Trophoblast cell (in vitro differentiated cells and primary cell): ENCODE data around the gene OPN3.

ENCODE experiments used
- DNase-seq, 2 donors: peaks; one replicate each; pipeline ENCODE4 v3.0.0-alpha.2; 2016
- H2AFZ ChIP-seq: 2 replicates; pipeline ENCODE4 v1.6.1; 2013; ENCODE audit warnings: low read length, moderate library complexity, mild to moderate bottlenecking; ENCODE audit not compliant: insufficient read depth, poor library complexity
- H2AK5ac ChIP-seq: 2 replicates; pipeline ENCODE4 v1.6.1; 2013; ENCODE audit warnings: mild to moderate bottlenecking, low read length
- H2BK120ac ChIP-seq: 2 replicates; pipeline ENCODE4 v1.6.1; 2013; ENCODE audit warnings: low read length, mild to moderate bottlenecking, moderate library complexity; ENCODE audit not compliant: insufficient read depth, poor library complexity
- H2BK12ac ChIP-seq: 2 replicates; pipeline ENCODE4 v1.6.1; 2013; ENCODE audit warnings: mild to moderate bottlenecking, low read length, moderate library complexity
- H2BK5ac ChIP-seq: 2 replicates; pipeline ENCODE4 v1.6.1; 2013; ENCODE audit warnings: low read length, low read depth, moderate library complexity, mild to moderate bottlenecking; ENCODE audit not compliant: poor library complexity
- H3K14ac ChIP-seq: 2 replicates; pipeline ENCODE4 v1.6.1; 2013; ENCODE audit warnings: mild to moderate bottlenecking, low read length
- H3K18ac ChIP-seq: 2 replicates; pipeline ENCODE4 v1.6.1; 2013; ENCODE audit warnings: mild to moderate bottlenecking, low read length
- H3K23ac ChIP-seq: 2 replicates; pipeline ENCODE4 v1.6.1; 2013; ENCODE audit warnings: low read length
- H3K27ac ChIP-seq: 2 replicates; pipeline ENCODE4 v1.5.1; 2013; ENCODE audit warnings: low read depth, mild to moderate bottlenecking, inconsistent platforms, low read length, moderate library complexity
- H3K27me3 ChIP-seq: 2 replicates; pipeline ENCODE4 v1.6.1; 2013; ENCODE audit warnings: inconsistent platforms, mild to moderate bottlenecking, low read length, moderate library complexity; ENCODE audit not compliant: insufficient read depth
- H3K36me3 ChIP-seq, 2 experiments: 1 replicate in 1 of 2; 2 replicates in 1 of 2; pipeline ENCODE4 v1.6.1; 2013; ENCODE audit warnings: low read length in 2 of 2, mild to moderate bottlenecking in 2 of 2, moderate library complexity in 1 of 2; ENCODE audit not compliant: insufficient read depth in 2 of 2, control insufficient read depth in 1 of 2
- H3K4ac ChIP-seq: 2 replicates; pipeline ENCODE4 v1.6.1; 2013; ENCODE audit warnings: low read depth, mild to moderate bottlenecking, low read length, moderate library complexity
- H3K4me1 ChIP-seq, 2 experiments: 1 replicate in 1 of 2; 2 replicates in 1 of 2; pipeline ENCODE4 v1.6.1; 2013; ENCODE audit warnings: low read length in 2 of 2, mild to moderate bottlenecking in 2 of 2, moderate library complexity in 1 of 2; ENCODE audit not compliant: insufficient read depth in 2 of 2, control insufficient read depth in 1 of 2
- H3K4me2 ChIP-seq: 2 replicates; pipeline ENCODE4 v1.6.1; 2013; ENCODE audit warnings: inconsistent platforms, mild to moderate bottlenecking, low read length, moderate library complexity
- H3K4me3 ChIP-seq: 2 replicates; pipeline ENCODE4 v1.5.1; 2013; ENCODE audit warnings: mild to moderate bottlenecking, low read depth, low read length, inconsistent platforms
- H3K79me1 ChIP-seq: one replicate; pipeline ENCODE4 v1.6.1; 2013; ENCODE audit warnings: low read length
- H3K79me2 ChIP-seq: 2 replicates; pipeline ENCODE4 v1.6.1; 2013; ENCODE audit warnings: low read length, mild to moderate bottlenecking; ENCODE audit not compliant: control insufficient read depth, insufficient read depth, poor library complexity
- H3K9ac ChIP-seq: 2 replicates; pipeline ENCODE4 v1.6.1; 2013; ENCODE audit warnings: mild to moderate bottlenecking, low read length
- H3K9me3 ChIP-seq: 2 replicates; pipeline ENCODE4 v1.6.1; 2013; ENCODE audit warnings: low read depth, mild to moderate bottlenecking, control low read depth, inconsistent platforms, low read length; ENCODE audit not compliant: insufficient read depth
- H4K12ac ChIP-seq: 2 replicates; pipeline ENCODE4 v1.6.1; 2013; ENCODE audit warnings: low read depth, mild to moderate bottlenecking, low read length, moderate library complexity
- H4K8ac ChIP-seq: 2 replicates; pipeline ENCODE4 v1.6.1; 2013; ENCODE audit warnings: low read depth, mild to moderate bottlenecking, low read length, moderate library complexity
- H4K91ac ChIP-seq: one replicate; pipeline ENCODE4 v1.6.1; 2013; ENCODE audit warnings: low read depth, mild to moderate bottlenecking, low read length, moderate library complexity
- WGBS: extraction: QIAGEN DNeasy Blood & Tissue Kit; methylation state at CpG from one replicate; pipeline ENCODE4 v1.1.7; 2013; ENCODE audit warnings: missing lambda C conversion rate; ENCODE audit not compliant: insufficient read length, insufficient coverage; ENCODE audit errors: extremely low coverage; 5-methylcytosine and 5-hydroxymethylcytosine counted together

Gene OPN3

DNA sequence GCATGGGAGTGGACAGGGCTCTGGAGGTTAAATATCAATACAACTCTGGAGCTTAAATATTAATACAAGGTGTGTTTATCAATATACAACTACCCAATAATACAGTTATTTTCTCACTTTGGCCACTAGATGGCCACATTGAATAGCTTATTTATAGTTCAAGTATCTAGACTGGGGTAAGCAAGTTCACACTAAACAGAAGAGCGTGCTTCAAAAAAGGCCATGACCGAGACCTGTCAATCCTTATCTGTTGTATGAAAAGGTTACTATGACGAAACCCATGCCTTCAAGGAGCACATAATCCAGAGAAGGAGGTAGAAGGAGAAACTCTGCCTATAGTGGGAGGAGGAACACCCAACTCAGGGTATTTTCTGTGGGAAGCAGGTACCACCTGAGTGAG is 29.1 kb downstream of the OPN3 start:
- Histone ChIP-seq H3K4me1 (peaks cover 0 to 4% of the 10 kb centered on the region in 2 experiments), H3K14ac (no peak overlapping the region), H4K8ac (no peak overlapping the region), H3K23ac (no peak overlapping the region), H3K9ac (no peak overlapping the region), H2BK120ac (no peak overlapping the region), H3K79me1 (no peaks in the 10 kb centered on the region), H3K4me2 (no peak overlapping the region), H2AFZ (no peak overlapping the region), H3K9me3 (no peaks in the 10 kb centered on the region), H3K27me3 (no peaks in the 10 kb centered on the region), H3K27ac (no peak overlapping the region), H3K4me3 (no peak overlapping the region), H4K12ac (no peak overlapping the region), H2BK5ac (no peak overlapping the region), H3K79me2 (no peaks in the 10 kb centered on the region), H4K91ac (no peak overlapping the region), H2AK5ac (no peak overlapping the region), H3K4ac (no peak overlapping the region), H3K18ac (no peak overlapping the region), H2BK12ac (no peak overlapping the region), H3K36me3 (peaks cover 1 to 3% of the 10 kb centered on the region in 2 experiments)
- no CpG with 5 or more reads among the region's 3 CpGs for WGBS
- DNase-seq = peak; percentile 69 to 94

DNA sequence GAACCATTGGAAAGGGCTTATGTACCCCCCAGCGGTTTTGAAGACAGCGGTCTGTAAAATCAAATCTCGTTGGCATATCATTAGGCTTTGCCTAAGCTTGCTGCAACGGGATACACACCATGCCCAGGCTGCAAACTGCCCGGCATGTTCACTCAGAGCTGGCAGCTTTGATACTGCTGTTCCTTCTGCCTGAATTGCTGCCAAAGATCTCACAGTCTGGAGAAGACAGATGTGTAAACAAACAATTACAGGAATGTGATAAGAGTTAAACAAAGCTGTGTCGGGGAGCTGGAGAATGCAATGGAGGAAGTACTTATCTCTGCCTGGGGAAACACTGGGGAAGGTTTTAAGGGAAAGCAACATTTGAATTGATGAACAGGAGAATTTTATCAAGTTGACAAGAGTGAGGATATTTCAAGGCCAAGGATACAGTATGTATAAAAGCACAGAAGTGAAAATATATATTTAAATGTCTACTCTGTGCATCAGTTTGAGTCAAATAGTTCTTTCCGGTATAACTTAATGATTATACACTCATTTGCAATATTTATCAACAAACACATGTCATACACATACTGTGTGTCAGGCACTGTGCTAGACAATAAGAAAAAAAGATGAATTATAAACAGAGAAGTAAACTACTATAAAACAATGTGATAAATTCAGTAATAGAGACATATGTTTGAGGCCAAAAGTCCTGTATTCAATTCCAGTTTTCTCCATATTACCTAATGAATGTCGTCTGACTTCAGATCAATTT is 29.9 kb downstream of the OPN3 start:
- Histone ChIP-seq H3K14ac (no peak overlapping the region), H4K8ac (no peak overlapping the region), H3K23ac (no peak overlapping the region), H3K79me1 (no peaks in the 10 kb centered on the region), H2BK5ac (no peak overlapping the region), H3K4me3 (no peak overlapping the region), H3K79me2 (no peaks in the 10 kb centered on the region), H3K9me3 (no peaks in the 10 kb centered on the region), H3K27me3 (no peaks in the 10 kb centered on the region), H3K4me1 (peaks cover 0 to 8% of the 10 kb centered on the region in 2 experiments), H3K4ac (no peak overlapping the region), H3K4me2 (no peak overlapping the region), H4K91ac (no peak overlapping the region), H2BK120ac (no peak overlapping the region), H4K12ac (no peak overlapping the region), H2AFZ (no peak overlapping the region), H2BK12ac (no peak overlapping the region), H3K27ac (no peak overlapping the region), H3K18ac (no peak overlapping the region), H2AK5ac (no peak overlapping the region), H3K36me3 (peaks cover 0 to 1% of the 10 kb centered on the region in 2 experiments), H3K9ac (no peak overlapping the region)
- no CpG with 5 or more reads among the region's 8 CpGs for WGBS
- no peak for DNase-seq

DNA sequence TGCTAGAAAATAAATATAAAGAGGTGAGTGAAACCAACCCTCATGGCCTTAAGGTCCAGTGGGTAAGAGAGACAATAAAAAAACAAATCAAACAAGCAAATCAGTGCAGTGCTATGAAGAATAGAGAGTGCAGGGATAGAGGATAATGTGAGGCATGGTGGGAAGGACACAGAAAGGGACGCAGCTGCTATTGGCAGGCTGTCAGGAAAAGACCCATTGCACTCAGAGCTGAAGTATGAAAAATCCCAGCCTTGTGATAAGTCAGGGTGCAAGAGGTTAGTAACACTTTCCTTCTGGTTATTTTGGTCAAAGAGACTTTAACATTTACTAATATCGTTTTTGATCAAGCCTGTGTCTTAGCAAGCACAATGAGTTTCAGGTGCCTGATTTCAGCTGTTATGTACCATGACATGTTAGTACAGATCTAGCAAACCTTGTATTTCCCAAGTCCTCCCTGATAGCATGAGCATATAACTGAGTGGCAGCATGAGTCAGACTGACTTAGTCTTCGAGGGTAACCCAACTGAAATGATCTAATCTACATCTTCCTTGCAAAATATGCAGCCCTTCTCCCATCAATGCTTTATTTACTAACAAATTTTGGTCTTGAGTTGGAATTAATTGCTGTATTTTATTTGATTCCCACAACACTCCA is 31.7 kb downstream of the OPN3 start:
- H3K4me1 ChIP-seq = peaks cover 0 to 8% of the 10 kb centered on the region in 2 experiments
- H2AFZ ChIP-seq = no peak overlapping the region
- H3K9ac ChIP-seq = no peak overlapping the region
- no peak overlapping the region for H3K18ac ChIP-seq
- H2BK5ac ChIP-seq = no peak overlapping the region
- H2AK5ac ChIP-seq = no peak overlapping the region
- H3K79me1 ChIP-seq = no peaks in the 10 kb centered on the region
- no peak overlapping the region for H3K4me2 ChIP-seq
- no peak overlapping the region for H2BK120ac ChIP-seq
- no peak for DNase-seq
- H3K4me3 ChIP-seq = no peak overlapping the region
- H4K91ac ChIP-seq = no peak overlapping the region
- no CpG with 5 or more reads among the region's 3 CpGs for WGBS
- H3K27me3 ChIP-seq = no peaks in the 10 kb centered on the region
- H3K36me3 ChIP-seq = peaks cover 4 to 9% of the 10 kb centered on the region in 2 experiments
- H3K9me3 ChIP-seq = no peaks in the 10 kb centered on the region
- no peak overlapping the region for H3K4ac ChIP-seq
- H3K14ac ChIP-seq = no peak overlapping the region
- no peak overlapping the region for H2BK12ac ChIP-seq
- no peak overlapping the region for H3K23ac ChIP-seq
- no peak overlapping the region for H4K12ac ChIP-seq
- no peak overlapping the region for H3K27ac ChIP-seq
- H3K79me2 ChIP-seq = no peaks in the 10 kb centered on the region
- H4K8ac ChIP-seq = no peak overlapping the region

DNA sequence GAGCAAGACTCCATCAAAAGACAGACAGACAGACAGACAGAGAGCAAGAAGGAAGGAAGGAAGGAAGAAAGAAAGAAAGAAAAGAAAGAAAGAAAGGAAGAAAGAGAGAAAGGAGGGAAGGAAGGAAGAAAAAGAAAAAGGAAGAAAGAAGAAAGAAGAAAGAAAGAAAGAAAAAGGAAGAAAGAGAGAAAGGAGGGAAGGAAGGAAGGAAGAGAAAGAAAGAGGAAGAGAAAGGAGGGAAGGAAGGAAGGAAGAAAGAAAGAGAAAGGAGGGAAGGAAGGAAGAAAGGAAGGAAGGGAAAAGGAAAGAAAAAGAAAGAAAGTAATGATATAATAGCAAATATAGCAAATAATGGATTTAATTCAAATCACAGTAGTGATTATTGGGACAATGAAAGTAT is 32.7 kb downstream of the OPN3 start:
- Histone ChIP-seq H3K4me2 (no peak overlapping the region), H3K9ac (no peak overlapping the region), H3K14ac (no peak overlapping the region), H3K27me3 (no peaks in the 10 kb centered on the region), H3K79me1 (no peaks in the 10 kb centered on the region), H2AFZ (no peak overlapping the region), H2AK5ac (no peak overlapping the region), H3K27ac (no peak overlapping the region), H3K4me3 (no peak overlapping the region), H4K8ac (no peak overlapping the region), H3K18ac (no peak overlapping the region), H3K79me2 (no peaks in the 10 kb centered on the region), H2BK5ac (no peak overlapping the region), H3K4me1 (peaks cover 0 to 5% of the 10 kb centered on the region in 2 experiments), H4K91ac (no peak overlapping the region), H3K9me3 (no peaks in the 10 kb centered on the region), H2BK12ac (no peak overlapping the region), H3K36me3 (peaks cover 4 to 9% of the 10 kb centered on the region in 2 experiments), H4K12ac (no peak overlapping the region), H2BK120ac (no peak overlapping the region), H3K23ac (no peak overlapping the region), H3K4ac (no peak overlapping the region)
- no peak for DNase-seq
